Astrocyte (in vitro differentiated cells and primary cell): ENCODE results near the gene ADGRE2. TPM values are rescaled to one million over a fixed set of nuclear protein-coding genes. Genes with fewer than 3 reads are reported as not detected.
"Not testable (repeated sequence)": the region's sequence is repeated elsewhere in the genome, so short reads cannot be mapped to it uniquely, and the experiment has no call there.

Experiments
- DNase-seq: peaks from one replicate; pipeline ENCODE4 v3.0.0-alpha.2; 2010; ENCODE audit warnings: low read depth
- FAIRE-seq: peaks from 2 replicates; lab custom pipeline; 2011; peaks lifted over from hg19 to GRCh38; lab: Jason Lieb, UNC
- H2AFZ ChIP-seq: 2 replicates; pipeline ENCODE4 v1.6.0; 2012; ENCODE audit warnings: low read depth, low read length, inconsistent platforms
- H3K27ac ChIP-seq: 2 replicates; pipeline ENCODE4 v1.5.1; 2011; ENCODE audit warnings: low read depth, low read length, inconsistent platforms
- H3K27me3 ChIP-seq: 2 replicates; pipeline ENCODE4 v1.6.0; 2011; ENCODE audit warnings: low read length, inconsistent platforms; ENCODE audit not compliant: insufficient read depth
- H3K36me3 ChIP-seq: 2 replicates; pipeline ENCODE4 v1.5.1; 2011; ENCODE audit warnings: low read length, inconsistent platforms; ENCODE audit not compliant: insufficient read depth
- H3K4me1 ChIP-seq: 2 replicates; pipeline ENCODE4 v1.5.1; 2011; ENCODE audit warnings: low read length, inconsistent platforms; ENCODE audit not compliant: insufficient read depth
- H3K4me2 ChIP-seq: 2 replicates; pipeline ENCODE4 v1.6.0; 2012; ENCODE audit warnings: low read length, inconsistent platforms
- H3K4me3 ChIP-seq: 2 replicates; pipeline ENCODE4 v1.5.1; 2011; ENCODE audit warnings: low read depth, mild to moderate bottlenecking, low read length, inconsistent platforms; ENCODE audit not compliant: insufficient read depth
- H3K79me2 ChIP-seq: 2 replicates; pipeline ENCODE4 v1.6.0; 2012; ENCODE audit warnings: mild to moderate bottlenecking, low read length, inconsistent platforms; ENCODE audit not compliant: insufficient read depth
- H3K9ac ChIP-seq: 2 replicates; pipeline ENCODE4 v1.6.0; 2012; ENCODE audit warnings: mild to moderate bottlenecking, low read length, inconsistent platforms
- H3K9me3 ChIP-seq: 2 replicates; pipeline ENCODE4 v1.5.1; 2012; ENCODE audit warnings: low read depth, mild to moderate bottlenecking, low read length, inconsistent platforms; ENCODE audit not compliant: insufficient read depth
- H4K20me1 ChIP-seq: 2 replicates; pipeline ENCODE4 v1.6.0; 2012; ENCODE audit warnings: low read length, inconsistent platforms; ENCODE audit not compliant: insufficient read depth
- H3K27ac Mint-ChIP-seq: one replicate; pipeline ENCODE4 v1.8.0; 2021; ENCODE audit warnings: mild to moderate bottlenecking, mixed read lengths; ENCODE audit not compliant: unreplicated experiment
- H3K27me3 Mint-ChIP-seq: one replicate; pipeline ENCODE4 v1.8.0; 2021; ENCODE audit warnings: low read depth, mixed read lengths; ENCODE audit not compliant: unreplicated experiment
- H3K36me3 Mint-ChIP-seq: one replicate; pipeline ENCODE4 v1.8.0; 2021; ENCODE audit warnings: low read depth, mixed read lengths; ENCODE audit not compliant: unreplicated experiment
- H3K4me1 Mint-ChIP-seq: one replicate; pipeline ENCODE4 v1.8.0; 2021; ENCODE audit warnings: low read depth, mixed read lengths; ENCODE audit not compliant: unreplicated experiment
- H3K4me3 Mint-ChIP-seq: one replicate; pipeline ENCODE4 v1.8.0; 2021; ENCODE audit warnings: mild to moderate bottlenecking, moderate library complexity, mixed read lengths; ENCODE audit not compliant: unreplicated experiment
- H3K9me3 Mint-ChIP-seq: one replicate; pipeline ENCODE4 v1.8.0; 2021; ENCODE audit warnings: mild to moderate bottlenecking, mixed read lengths; ENCODE audit not compliant: unreplicated experiment
- CTCF ChIP-seq: IDR thresholded peaks from 2 replicates; pipeline ENCODE4 v1.5.1; 2011; ENCODE audit warnings: low read depth, mild to moderate bottlenecking, inconsistent platforms, low read length, moderate library complexity; ENCODE audit not compliant: insufficient read depth
- EZH2 ChIP-seq: IDR thresholded peaks from 2 replicates; pipeline ENCODE4 v1.6.1; 2012; ENCODE audit warnings: mild to moderate bottlenecking, low read length, inconsistent platforms; ENCODE audit not compliant: insufficient read depth
- total RNA-seq: library from RNA; stranded (reverse); gene quantifications from 2 replicates; pipeline ENCODE4 v1.2.1, GENCODE V29; 2021

Gene ADGRE2
- total RNA-seq, 1 donor from 2014 or later, result 0.34 TPM

GRCh38 chr19:14795078-14795721 is 16.8 kb upstream of the ADGRE2 start:
- no peak overlapping the region for H2AFZ ChIP-seq

DNA sequence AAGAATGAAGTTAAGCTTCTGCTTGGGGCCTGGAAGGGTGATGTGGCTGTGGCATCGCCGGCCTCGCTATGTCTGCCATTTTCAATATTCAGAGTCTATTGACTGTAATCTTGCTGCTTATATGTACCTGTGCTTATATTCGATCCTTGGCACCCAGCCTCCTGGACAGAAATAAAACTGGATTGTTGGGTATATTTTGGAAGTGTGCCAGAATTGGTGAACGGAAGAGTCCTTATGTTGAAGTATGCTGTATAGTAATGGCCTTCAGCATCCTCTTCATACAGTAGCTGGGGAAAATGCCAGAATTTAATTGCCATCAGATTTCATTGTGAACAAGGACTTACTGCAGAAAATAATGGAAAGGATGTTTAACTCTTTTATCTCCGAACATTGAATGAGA is 13.9 kb upstream of the ADGRE2 start:
- not testable (repeated sequence) for H3K9me3 Mint-ChIP-seq, H3K79me2 ChIP-seq, H3K27me3 ChIP-seq, H3K4me3 Mint-ChIP-seq, H3K4me1 Mint-ChIP-seq, H3K36me3 ChIP-seq, H3K36me3 Mint-ChIP-seq, FAIRE-seq, H3K9ac ChIP-seq, H3K4me1 ChIP-seq, H3K4me3 ChIP-seq, H3K9me3 ChIP-seq, H3K4me2 ChIP-seq, DNase-seq, H3K27ac Mint-ChIP-seq, H4K20me1 ChIP-seq, H3K27me3 Mint-ChIP-seq, H3K27ac ChIP-seq, H2AFZ ChIP-seq

More at GRCh38 chr19:14795078-14795721, 16.8 kb upstream of the ADGRE2 start:
- no peaks in the 10 kb centered on the region for H3K36me3 ChIP-seq
- H3K27ac ChIP-seq, result no peak overlapping the region
- H4K20me1 ChIP-seq, result no peaks in the 10 kb centered on the region
- Mint-ChIP-seq H3K4me1 (peaks cover 1% of the 10 kb centered on the region), H3K36me3 (no peaks in the 10 kb centered on the region), H3K4me3 (no peak overlapping the region), H3K27me3 (peaks cover 2% of the 10 kb centered on the region), H3K27ac (no peak overlapping the region), H3K9me3 (peaks cover 2% of the 10 kb centered on the region)
- H3K4me3 ChIP-seq, result no peak overlapping the region
- H3K4me1 ChIP-seq, result no peaks in the 10 kb centered on the region
- no peak overlapping the region for H3K9ac ChIP-seq
- DNase-seq, result no peak
- no peaks in the 10 kb centered on the region for H3K79me2 ChIP-seq
- H3K4me2 ChIP-seq, result no peak overlapping the region
- no peaks in the 10 kb centered on the region for H3K27me3 ChIP-seq
- no peak for TF ChIP-seq CTCF
- no peak for FAIRE-seq
- no peaks in the 10 kb centered on the region for H3K9me3 ChIP-seq

GRCh38 chr19:14786421-14786851 is 8.1 kb upstream of the ADGRE2 start:
- Mint-ChIP-seq H3K9me3 (no peaks in the 10 kb centered on the region), H3K27ac (no peak overlapping the region)
- H3K4me2 ChIP-seq, result no peak overlapping the region

GRCh38 chr19:14785102-14785793 is 6.9 kb upstream of the ADGRE2 start:
- H4K20me1 ChIP-seq, H3K27me3 ChIP-seq, H3K36me3 ChIP-seq, H3K4me1 Mint-ChIP-seq, H3K4me2 ChIP-seq, FAIRE-seq, H3K9me3 Mint-ChIP-seq, H3K27ac ChIP-seq, H3K27me3 Mint-ChIP-seq, H3K4me1 ChIP-seq, H3K36me3 Mint-ChIP-seq, H3K4me3 Mint-ChIP-seq, H3K79me2 ChIP-seq, H3K9ac ChIP-seq, H3K27ac Mint-ChIP-seq, H3K4me3 ChIP-seq, H3K9me3 ChIP-seq, H2AFZ ChIP-seq: not testable (repeated sequence)
- peak; percentile 6 for DNase-seq

More at GRCh38 chr19:14786421-14786851, 8.1 kb upstream of the ADGRE2 start:
- FAIRE-seq (no peak), DNase-seq (no peak)
- Histone ChIP-seq H3K36me3 (no peaks in the 10 kb centered on the region), H3K27ac (no peak overlapping the region), H3K4me3 (no peak overlapping the region), H3K9ac (no peak overlapping the region), H3K79me2 (no peaks in the 10 kb centered on the region), H3K27me3 (no peaks in the 10 kb centered on the region), H2AFZ (no peak overlapping the region), H3K4me1 (no peaks in the 10 kb centered on the region), H3K9me3 (no peaks in the 10 kb centered on the region), H4K20me1 (no peaks in the 10 kb centered on the region)
- TF ChIP-seq EZH2 (no peak), CTCF (peak; percentile 17)
- Mint-ChIP-seq H3K36me3 (no peaks in the 10 kb centered on the region), H3K27me3 (peaks cover 4% of the 10 kb centered on the region), H3K4me3 (no peak overlapping the region), H3K4me1 (no peaks in the 10 kb centered on the region)
